HepG2 (cell line): ENCODE data around the gene ZBTB20. TPM values are rescaled to one million over a fixed set of nuclear protein-coding genes. Genes with fewer than 3 reads are reported as not detected.
A peak's percentile ranks its signal among the peaks of the same experiment; 100 is the strongest.

Experiments used
- ATAC-seq: fragments of 200-7000 bp; cut with Tn5 transposase; 3 replicates; pipeline ENCODE4 v1.9.1; 2020; ENCODE audit warnings: mild to moderate bottlenecking, moderate library complexity
- BruUV-seq: library from RNA; stranded (reverse); fragments of 400-500 nt; replicated peaks from 2 replicates; lab custom pipeline; 2021; lab: Mats Ljungman, UMichigan
- CTCF ChIA-PET: fragments of 300-600 bp; formaldehyde crosslinking; extraction: SDS; loops from one replicate; lab custom pipeline; 2021; ENCODE audit warnings: low total read pairs, inconsistent platforms, low intra/inter-chr PET ratio; lab: Yijun Ruan, JAX
- POLR2A ChIA-PET: fragments of 350-600 bp; sonication (Branson Sonifier 250); formaldehyde crosslinking; loops from one replicate; lab custom pipeline; 2020; ENCODE audit warnings: antibody characterized with exemption, inconsistent platforms; lab: Yijun Ruan, JAX
- DNase-seq: peaks from one replicate; pipeline ENCODE4 v3.0.0-alpha.2; 2015; ENCODE audit warnings: low spot score
- FAIRE-seq: peaks from 3 replicates; lab custom pipeline; 2011; peaks lifted over from hg19 to GRCh38; lab: Jason Lieb, UNC
- H2AFZ ChIP-seq: one replicate; pipeline ENCODE4 v1.6.1; 2011; ENCODE audit warnings: low read length, inconsistent platforms
- H3K27ac ChIP-seq: fragments of 300-600 bp; 3 replicates; pipeline ENCODE4 v1.8.0; 2011; ENCODE audit warnings: mixed run types, mild to moderate bottlenecking, mixed read lengths, low read length, inconsistent platforms; ENCODE audit not compliant: insufficient read depth; ENCODE audit errors: extremely low read length
- H3K27me3 ChIP-seq, 2 experiments: fragments of 200-600 bp in 1 of 2; 2 replicates in 1 of 2; 3 replicates in 1 of 2; pipeline versions ENCODE4 v1.6.0 to v1.8.0; 2011; ENCODE audit warnings: low read length in 2 of 2, mild to moderate bottlenecking in 2 of 2, moderate library complexity in 2 of 2, inconsistent platforms in 1 of 2; ENCODE audit not compliant: insufficient read depth in 2 of 2, control insufficient read depth in 1 of 2
- H3K36me3 ChIP-seq, 2 experiments: fragments of 200-600 bp in 1 of 2; replicated peaks in 1 of 2; 2 replicates in 1 of 2; 3 replicates in 1 of 2; pipeline versions ENCODE4 v1.5.1 to v1.8.0; 2011; ENCODE audit warnings: low read length in 2 of 2, inconsistent platforms in 1 of 2; ENCODE audit not compliant: insufficient read depth in 2 of 2, control insufficient read depth in 1 of 2
- H3K4me1 ChIP-seq: 2 replicates; pipeline ENCODE4 v1.5.1; 2012; ENCODE audit warnings: low read length, inconsistent platforms; ENCODE audit not compliant: insufficient read depth
- H3K4me2 ChIP-seq: 2 replicates; pipeline ENCODE4 v1.6.0; 2011; ENCODE audit warnings: low read depth, low read length, inconsistent platforms
- H3K4me3 ChIP-seq, 3 experiments: fragments of 200-600 bp in 1 of 3; sonication (generic), shearing (Covaris generic) in 1 of 3; replicated peaks in 1 of 3; 2 replicates each; pipeline ENCODE4 v1.5.1; 2011 to 2016; ENCODE audit warnings: low read length in 3 of 3, inconsistent platforms in 2 of 3, low read depth in 2 of 3, mild to moderate bottlenecking in 2 of 3, control low read depth in 1 of 3, mixed read lengths in 1 of 3; ENCODE audit not compliant: insufficient read depth in 1 of 3
- H3K79me2 ChIP-seq: one replicate; pipeline ENCODE4 v1.6.1; 2011; ENCODE audit warnings: low read length, inconsistent platforms; ENCODE audit not compliant: insufficient read depth
- H3K9ac ChIP-seq: 2 replicates; pipeline ENCODE4 v1.6.0; 2011; ENCODE audit warnings: mild to moderate bottlenecking, low read depth, low read length, inconsistent platforms; ENCODE audit not compliant: insufficient read depth
- H3K9me3 ChIP-seq: 2 replicates; pipeline ENCODE4 v1.5.1; 2012; ENCODE audit warnings: mild to moderate bottlenecking, low read length
- H4K20me1 ChIP-seq: 2 replicates; pipeline ENCODE4 v1.6.0; 2011; ENCODE audit warnings: inconsistent platforms, mild to moderate bottlenecking, low read length, moderate library complexity; ENCODE audit not compliant: insufficient read depth
- ATM ChIP-seq: fragments of 450-650 bp; IDR thresholded peaks from 2 replicates; pipeline ENCODE4 v1.7.1; 2017; ENCODE audit warnings: mild to moderate bottlenecking, borderline replicate concordance
- BORCS8-MEF2B ChIP-seq: sonication (generic); formaldehyde crosslinking; IDR thresholded peaks from 2 replicates; pipeline ENCODE4 v1.8.0; 2022; ENCODE audit warnings: mild to moderate bottlenecking, missing genetic modification reagents
- CHCHD3 ChIP-seq: sonication (generic); formaldehyde crosslinking; IDR thresholded peaks from 2 replicates; pipeline ENCODE4 v1.8.0; 2022; ENCODE audit warnings: mild to moderate bottlenecking, missing genetic modification reagents, moderate library complexity
- DBP ChIP-seq: sonication (generic); formaldehyde crosslinking; IDR thresholded peaks from 2 replicates; pipeline ENCODE4 v1.4.0; 2020; ENCODE audit warnings: missing genetic modification reagents; ENCODE audit errors: not compliant biosample characterization
- E2F2 ChIP-seq: sonication (generic); formaldehyde crosslinking; IDR thresholded peaks from 2 replicates; pipeline ENCODE4 v1.4.0; 2020; ENCODE audit warnings: missing genetic modification reagents, borderline replicate concordance
- ELF3 ChIP-seq: IDR thresholded peaks from 2 replicates; pipeline ENCODE4 v1.6.1; 2016; ENCODE audit warnings: missing genetic modification reagents, missing compliant biosample characterization
- IKZF1 ChIP-seq: fragments of 450-650 bp; IDR thresholded peaks from 2 replicates; pipeline ENCODE4 v1.7.1; 2016
- LRRFIP1 ChIP-seq: sonication (generic); formaldehyde crosslinking; conservative IDR thresholded peaks from 2 replicates; pipeline ENCODE4 v1.4.0; 2020; ENCODE audit warnings: missing genetic modification reagents
- MAFK ChIP-seq, 2 experiments: IDR thresholded peaks in 1 of 2; conservative IDR thresholded peaks in 1 of 2; 2 replicates each; pipeline ENCODE4 v1.6.1; 2011; ENCODE audit warnings: improper control_type of control experiment in 2 of 2, low read length in 2 of 2
- NONO ChIP-seq, 2 experiments: fragments of 450-650 bp in 1 of 2; sonication (generic) in 1 of 2; formaldehyde crosslinking in 1 of 2; IDR thresholded peaks in 1 of 2; conservative IDR thresholded peaks in 1 of 2; 2 replicates each; pipeline versions ENCODE4 v1.6.1 to v1.8.0; 2017 to 2022; ENCODE audit warnings: mild to moderate bottlenecking in 1 of 2, missing genetic modification reagents in 1 of 2, moderate library complexity in 1 of 2
- PHF20 ChIP-seq: sonication (generic); formaldehyde crosslinking; IDR thresholded peaks from 2 replicates; pipeline ENCODE4 v1.5.0; 2020; ENCODE audit warnings: mild to moderate bottlenecking, missing genetic modification reagents
- PRDM15 ChIP-seq: sonication (generic); formaldehyde crosslinking; IDR thresholded peaks from 2 replicates; pipeline ENCODE4 v1.4.0; 2020; ENCODE audit warnings: missing genetic modification reagents
- RFXANK ChIP-seq: IDR thresholded peaks from 2 replicates; pipeline ENCODE4 v1.6.1; 2016
- SIX1 ChIP-seq: sonication (generic); formaldehyde crosslinking; IDR thresholded peaks from 2 replicates; pipeline ENCODE4 v1.4.0; 2020; ENCODE audit warnings: missing genetic modification reagents, borderline replicate concordance
- SPEN ChIP-seq: sonication (generic); formaldehyde crosslinking; IDR thresholded peaks from 2 replicates; pipeline ENCODE4 v1.5.1; 2020; ENCODE audit warnings: low read depth, mild to moderate bottlenecking, missing genetic modification reagents
- ZNF180 ChIP-seq: sonication (generic); formaldehyde crosslinking; IDR thresholded peaks from 2 replicates; pipeline ENCODE4 v1.4.0; 2020; ENCODE audit warnings: low read depth, missing genetic modification reagents, borderline replicate concordance
- ZNF383 ChIP-seq: sonication (generic); formaldehyde crosslinking; IDR thresholded peaks from 2 replicates; pipeline ENCODE4 v1.4.0; 2020; ENCODE audit warnings: missing genetic modification reagents, mild to moderate bottlenecking, borderline replicate concordance
- whole genome bisulfite sequencing: methylation state at CpG from one replicate; pipeline ENCODE4 v1.1.6; 2017; ENCODE audit warnings: low lambda C conversion rate; 5-methylcytosine and 5-hydroxymethylcytosine counted together
- in situ Hi-C: cut with HindIII; loops from 2 replicates; pipeline ENCODE4 v1.10.0; 2017; ENCODE audit warnings: low pct_unique_long_range_greater_than_20kb; ENCODE audit not compliant: extremely low pct_ligation_motif_present
- intact Hi-C: fragments of 100-400 bp; cut with micrococcal nuclease; formaldehyde crosslinking; loops from one replicate; pipeline ENCODE4 v1.10.0; 2022; ENCODE audit not compliant: unreplicated experiment
- polyA plus RNA-seq, 8 experiments: library from polyadenylated mRNA; depleted of rRNA in 3 of 8; stranded (reverse) in 7 of 8; unstranded in 1 of 8; fragments of >200 nt; fragmentation: Illumina TruSeq in 4 of 8; extraction: Trizol in 4 of 8; gene quantifications; 2 replicates each; pipeline versions ENCODE4 v1.2.1 to v1.2.3, GENCODE V29; 2011 to 2016; ENCODE audit warnings: low read depth in 4 of 8, missing spikeins in 1 of 8, mixed read lengths in 1 of 8; ENCODE audit not compliant: insufficient read depth in 1 of 8
- total RNA-seq, 5 experiments: library from RNA; depleted of rRNA; stranded (reverse); fragments of >200 nt; fragmentation: Illumina TruSeq; extraction: Trizol; gene quantifications; 2 replicates each; pipeline ENCODE4 v1.2.3, GENCODE V29; 2016; ENCODE audit warnings: low read depth in 1 of 5

Gene ZBTB20
- total and polyA plus RNA-seq, 2 of the 13 experiments (the other 11 are each of a cell fraction or from before 2014, with no cell fraction given), result 1.9 to 8.8 TPM

- TF ChIP-seq E2F2 (no peak), SIX1 (CRISPR knock-in tag) (no peak), PHF20 (no peak), ZNF383 (CRISPR knock-in tag) (no peak), SPEN (no peak)
Measured at GRCh38 chr3:114973536-114973935, 173.6 kb downstream of the ZBTB20 start (continued).

GRCh38 chr3:114967168-114967567 lies 179.9 kb downstream of the ZBTB20 start:
- ChIA-PET POLR2A (no interaction called here), CTCF (no interaction called here)
- in situ Hi-C loops (no loop called here), intact Hi-C loops (no loop called here)
- FAIRE-seq, result no peak
- Histone ChIP-seq H4K20me1 (no peaks in the 10 kb centered on the region), H3K27ac (no peak overlapping the region), H3K4me2 (no peak overlapping the region), H3K9ac (no peak overlapping the region), H3K4me1 (no peaks in the 10 kb centered on the region), H2AFZ (no peak overlapping the region), H3K4me3 (no peak overlapping the region), H3K9me3 (no peaks in the 10 kb centered on the region), H3K36me3 (no peaks in the 10 kb centered on the region), H3K27me3 (no peaks in the 10 kb centered on the region), H3K79me2 (no peaks in the 10 kb centered on the region)
- 6% methylated on average over 1 of the region's 1 CpG for WGBS
- no peak for ATAC-seq
- DNase-seq, result no peak
- BruUV-seq, result no TSS peak
- TF ChIP-seq MAFK (conservative IDR thresholded peaks at IDR 0.05 in 1 of 2, IDR thresholded peaks at IDR 0.05 in 1 of 2; ENCODE audit: low read length in 2 of 2) (peak; percentile 3 to 57; a peak in 2 of 4 replicates), NONO (IDR thresholded peaks at IDR 0.05) (no peak), NONO (CRISPR knock-in tag; conservative IDR thresholded peaks at IDR 0.05) (no peak), PRDM15 (CRISPR knock-in tag) (no peak), BORCS8-MEF2B (no peak), DBP (CRISPR knock-in tag) (no peak), CHCHD3 (CRISPR knock-in tag) (no peak), ELF3 (CRISPR knock-in tag) (no peak), IKZF1 (no peak), ATM (no peak), ZNF180 (CRISPR knock-in tag) (no peak), LRRFIP1 (CRISPR knock-in tag) (no peak), RFXANK (no peak)
